Amniotic epithelial cell (primary cell): ENCODE measurements around the gene MACROD2.

Source experiments
- DNase-seq: peaks from one replicate; pipeline ENCODE4 v3.0.0-alpha.2; 2010; ENCODE audit warnings: low read depth

The MACROD2 gene

DNA sequence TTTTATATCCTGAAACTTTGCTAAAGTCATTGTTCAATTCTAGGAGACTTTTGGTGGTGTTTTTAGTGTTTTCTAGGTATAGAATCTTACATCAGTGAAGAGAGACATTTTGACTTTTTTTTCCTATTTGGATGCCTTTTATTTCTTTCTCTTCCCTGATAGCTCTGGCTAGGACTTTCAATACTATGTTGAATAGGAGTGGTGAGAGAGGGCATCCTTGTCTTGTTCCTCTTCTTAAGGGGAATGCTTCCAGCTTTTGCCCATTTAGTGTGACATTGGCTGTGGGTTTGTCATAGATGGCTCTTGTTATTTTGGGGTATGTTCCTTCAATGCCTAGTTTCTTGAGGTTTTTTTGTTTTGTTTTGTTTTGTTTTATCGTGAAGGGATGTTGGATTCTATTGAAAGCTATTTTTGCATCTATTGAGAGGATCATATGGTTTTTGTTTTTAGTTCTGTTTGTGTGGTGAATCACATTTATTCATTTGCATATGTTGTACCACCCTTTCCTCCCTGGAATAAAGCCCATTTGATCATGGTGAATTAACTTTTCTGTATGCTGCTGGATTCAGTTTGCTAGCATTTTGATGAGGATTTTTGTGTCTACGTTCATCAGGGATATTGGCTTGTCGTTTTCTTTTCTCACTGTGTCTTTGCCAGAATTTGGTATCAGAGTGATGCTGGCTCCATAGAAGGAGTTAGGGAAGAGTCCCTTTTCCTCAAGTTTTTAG lies 882.1 kb downstream of the MACROD2 start:
- DNase-seq: no peak

GRCh38 chr20:14878676-14879019 lies 883.3 kb downstream of the MACROD2 start:
- DNase-seq: no peak

- DNase-seq: peak; percentile 92
These were observed 883.8 kb downstream of the MACROD2 start for GRCh38 chr20:14879020-14879697.

- DNase-seq: no peak
These were observed 884.5 kb downstream of the MACROD2 start for GRCh38 chr20:14879839-14880238.

DNA sequence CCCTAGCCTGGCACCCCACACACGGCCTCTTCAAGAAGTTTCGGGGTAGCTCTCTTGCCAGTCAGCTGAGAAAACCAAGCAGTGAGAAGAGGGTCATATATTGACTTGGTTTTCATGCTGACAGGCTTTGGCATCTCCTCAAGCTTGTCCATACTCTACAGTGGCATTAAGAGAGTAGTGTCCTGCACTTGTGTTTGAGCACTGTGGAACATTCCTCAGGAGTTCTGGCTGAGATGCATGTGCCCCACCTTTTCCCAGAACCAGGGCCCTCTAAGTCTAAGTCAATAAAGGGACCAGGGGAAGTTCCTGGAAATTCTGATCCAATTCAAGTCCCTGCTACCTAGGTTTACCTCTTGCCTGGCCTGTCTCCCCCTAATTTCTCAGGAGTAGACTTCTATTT lies 886.2 kb downstream of the MACROD2 start:
- DNase-seq: no peak

GRCh38 chr20:14882157-14882556 lies 886.8 kb downstream of the MACROD2 start:
- no peak for DNase-seq

- no peak for DNase-seq
These were observed 887.5 kb downstream of the MACROD2 start for GRCh38 chr20:14882846-14883245.

GRCh38 chr20:14883324-14883723 lies 888.0 kb downstream of the MACROD2 start:
- DNase-seq: no peak

DNA sequence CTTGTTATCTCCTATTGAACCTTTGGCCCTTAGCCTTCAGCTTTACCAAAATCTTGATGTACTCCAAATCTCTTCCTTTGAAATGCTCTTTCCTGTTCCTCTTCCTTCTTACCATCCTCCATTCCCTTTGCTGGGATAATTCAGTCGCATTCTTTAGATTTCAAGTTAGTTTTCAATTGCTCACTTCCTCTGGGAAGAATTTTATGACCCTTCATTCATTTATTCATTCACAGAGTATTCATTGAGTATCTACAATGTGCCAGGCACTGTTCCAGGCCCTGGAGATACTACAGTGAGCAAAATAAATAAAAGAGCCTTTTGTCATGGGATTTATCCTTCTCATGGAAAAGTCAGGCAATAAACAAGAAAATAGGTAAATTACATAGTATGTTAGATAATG lies 890.3 kb downstream of the MACROD2 start:
- DNase-seq: no peak

DNA sequence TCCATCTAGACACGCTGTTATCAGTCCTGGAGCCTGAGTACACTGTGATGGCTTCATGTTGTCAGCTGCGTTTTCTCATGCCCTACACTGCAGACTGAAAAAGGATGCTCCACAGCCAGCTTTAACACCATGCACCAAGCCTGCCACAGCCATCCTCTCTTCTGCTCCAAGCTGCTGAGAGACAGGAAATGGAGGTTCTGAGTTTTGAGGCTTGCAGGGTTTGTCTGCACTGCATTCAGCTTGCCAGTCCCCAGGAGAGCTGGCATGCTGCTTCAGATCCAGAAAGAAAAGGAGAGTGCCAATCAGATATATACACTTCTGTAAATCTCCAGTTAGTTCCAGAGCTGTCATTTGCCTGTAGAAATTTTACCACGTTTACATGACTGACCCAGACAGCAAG lies 892.8 kb downstream of the MACROD2 start:
- no peak for DNase-seq

DNA sequence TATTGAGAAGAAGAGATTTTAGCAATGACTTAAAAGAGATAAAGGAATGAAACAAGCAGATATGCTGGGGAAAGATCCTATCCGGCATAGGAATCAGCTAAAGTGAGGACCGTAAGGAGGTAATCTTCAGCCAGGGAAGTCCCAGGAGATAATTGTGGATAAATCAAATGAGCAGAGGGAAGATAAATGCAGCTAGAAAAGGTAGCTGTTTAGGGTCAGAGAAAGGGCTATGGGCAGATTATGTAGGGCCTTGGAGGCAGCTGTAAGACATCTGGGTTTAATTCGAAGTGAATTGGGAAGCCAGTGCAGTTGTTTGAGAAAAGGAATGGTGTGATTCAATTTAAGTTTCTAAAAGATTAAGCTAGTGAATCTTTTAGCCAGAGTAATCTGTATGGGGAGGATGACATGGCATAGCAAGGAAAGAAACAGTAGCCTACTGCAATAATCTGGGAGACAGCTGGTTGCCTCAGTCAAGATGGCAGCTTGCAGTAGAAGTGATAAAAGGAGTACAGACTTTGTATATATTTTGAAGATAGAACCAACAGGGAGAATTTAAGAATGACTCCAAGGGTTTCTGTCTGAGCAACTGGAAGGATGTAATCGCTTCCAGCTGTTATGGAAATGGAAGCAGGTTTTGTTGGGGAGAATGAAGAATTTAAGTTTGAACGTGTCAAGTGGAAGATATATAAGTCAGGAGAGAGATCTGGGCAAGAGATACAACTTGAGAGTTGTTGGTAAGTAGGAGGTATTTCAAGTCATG lies 894.4 kb downstream of the MACROD2 start:
- DNase-seq: no peak

DNA sequence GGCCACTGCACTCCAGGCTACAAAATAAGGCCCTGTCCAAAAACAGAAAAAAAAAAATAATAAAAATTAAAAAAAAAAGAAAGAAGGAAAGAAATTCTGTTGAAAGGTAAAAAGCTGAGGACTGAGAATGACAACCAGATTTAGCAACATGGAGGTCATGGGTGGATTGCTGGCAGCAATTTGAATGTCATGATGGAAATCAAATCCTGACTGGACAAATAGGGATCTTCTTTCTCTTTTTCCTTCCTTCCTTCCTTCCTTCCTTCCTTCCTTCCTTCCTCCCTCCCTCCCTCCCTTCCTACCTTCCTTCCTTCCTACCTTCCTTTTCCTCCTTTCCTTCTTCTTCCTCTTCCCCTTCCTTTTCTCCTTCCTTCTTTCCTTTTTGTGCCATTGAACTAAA lies 895.4 kb downstream of the MACROD2 start:
- no peak for DNase-seq

DNA sequence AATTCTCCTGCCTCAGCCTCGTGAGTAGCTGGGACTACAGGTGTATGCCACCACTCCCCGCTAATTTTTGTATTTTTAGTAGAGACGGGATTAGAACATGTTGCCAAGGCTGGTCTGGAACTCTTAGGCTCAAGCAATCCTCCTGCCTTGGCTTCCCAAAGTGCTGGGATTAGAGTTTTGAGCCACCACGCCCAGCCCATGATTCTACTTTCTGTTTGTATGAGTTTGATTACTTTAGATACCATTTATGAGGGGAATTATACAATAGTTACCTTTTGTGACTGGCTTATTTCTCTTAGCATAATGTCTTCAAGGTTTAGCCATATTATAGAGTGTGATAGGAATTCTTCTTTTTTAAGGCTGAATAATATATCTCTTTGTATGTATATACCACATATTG lies 897.5 kb downstream of the MACROD2 start:
- DNase-seq: no peak

DNA sequence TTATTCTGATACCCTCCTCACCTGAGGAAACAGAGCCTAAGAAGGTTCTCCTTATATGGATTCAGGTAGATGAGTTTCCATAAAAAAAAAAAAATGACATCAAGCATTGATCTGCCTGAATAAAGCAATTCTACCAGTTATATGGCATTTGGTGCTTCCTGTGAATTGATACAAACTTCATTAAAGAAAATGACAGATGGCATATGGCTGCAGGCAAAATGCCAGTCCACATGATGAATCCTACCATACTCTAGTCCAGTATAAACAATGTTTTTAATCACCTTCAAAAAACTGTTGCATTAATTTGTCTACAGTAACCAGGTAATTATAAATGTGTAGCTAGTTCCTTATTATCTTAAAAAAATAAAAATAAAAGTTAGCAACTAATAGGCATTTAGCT lies 901.3 kb downstream of the MACROD2 start:
- no peak for DNase-seq

GRCh38 chr20:14897608-14898007 lies 902.3 kb downstream of the MACROD2 start:
- no peak for DNase-seq

DNA sequence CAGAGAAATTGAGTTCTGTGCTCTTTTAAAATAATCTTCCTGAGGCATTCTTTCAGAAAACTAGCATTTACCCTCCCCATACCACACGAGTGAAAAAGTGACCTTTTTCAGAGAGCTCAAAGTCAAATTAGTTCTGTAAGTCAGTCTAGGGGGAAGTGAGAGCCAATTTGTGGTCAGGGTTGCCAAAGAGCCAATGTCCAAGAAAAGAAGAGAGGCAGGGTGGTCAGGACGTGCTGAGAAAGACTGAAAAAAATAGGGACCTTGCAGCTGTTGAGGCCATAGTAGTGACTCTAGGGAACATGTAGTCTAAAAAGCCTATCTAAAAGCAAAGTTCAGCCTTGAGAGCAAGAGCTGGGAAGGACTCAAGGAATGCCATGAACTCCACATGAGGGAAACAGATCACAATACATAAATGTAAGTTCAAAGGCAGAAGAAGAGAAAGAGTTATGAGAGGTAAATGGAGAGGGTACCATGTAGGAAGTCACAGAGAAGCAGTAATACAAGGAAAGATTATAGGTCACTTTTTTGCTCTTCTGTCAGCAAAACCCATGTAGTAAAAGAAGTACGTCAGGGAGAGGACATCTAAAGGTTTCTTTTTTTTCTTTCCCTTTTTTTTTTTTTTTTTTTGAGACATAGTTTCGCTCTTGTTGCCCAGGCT lies 907.2 kb downstream of the MACROD2 start:
- DNase-seq: no peak

DNA sequence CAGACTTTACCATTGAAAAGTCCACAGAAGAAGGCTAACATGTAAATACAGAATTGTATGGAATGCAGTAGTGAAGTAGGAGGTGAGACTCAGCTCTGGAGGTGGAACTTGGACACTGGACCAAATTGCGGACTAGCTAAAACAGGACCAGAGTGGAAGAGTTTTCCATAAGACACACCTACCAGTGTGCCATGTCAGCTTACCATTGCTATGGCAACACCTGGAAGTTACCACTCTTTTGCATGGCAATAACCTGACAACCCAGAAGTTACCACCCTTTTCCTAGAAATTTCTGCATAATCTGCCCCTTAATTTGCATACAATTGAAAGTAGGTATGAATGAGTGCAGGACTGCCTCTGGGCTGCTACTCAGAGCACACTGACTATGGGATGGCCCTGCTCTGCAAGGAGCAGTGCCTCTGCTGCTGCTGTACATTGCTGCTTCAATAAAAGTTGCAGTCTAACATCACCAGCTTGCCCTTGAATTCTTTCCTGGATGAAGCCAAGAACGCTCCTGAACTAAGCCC lies 911.7 kb downstream of the MACROD2 start:
- no peak for DNase-seq

GRCh38 chr20:14910126-14910525 lies 914.8 kb downstream of the MACROD2 start:
- no peak for DNase-seq

DNA sequence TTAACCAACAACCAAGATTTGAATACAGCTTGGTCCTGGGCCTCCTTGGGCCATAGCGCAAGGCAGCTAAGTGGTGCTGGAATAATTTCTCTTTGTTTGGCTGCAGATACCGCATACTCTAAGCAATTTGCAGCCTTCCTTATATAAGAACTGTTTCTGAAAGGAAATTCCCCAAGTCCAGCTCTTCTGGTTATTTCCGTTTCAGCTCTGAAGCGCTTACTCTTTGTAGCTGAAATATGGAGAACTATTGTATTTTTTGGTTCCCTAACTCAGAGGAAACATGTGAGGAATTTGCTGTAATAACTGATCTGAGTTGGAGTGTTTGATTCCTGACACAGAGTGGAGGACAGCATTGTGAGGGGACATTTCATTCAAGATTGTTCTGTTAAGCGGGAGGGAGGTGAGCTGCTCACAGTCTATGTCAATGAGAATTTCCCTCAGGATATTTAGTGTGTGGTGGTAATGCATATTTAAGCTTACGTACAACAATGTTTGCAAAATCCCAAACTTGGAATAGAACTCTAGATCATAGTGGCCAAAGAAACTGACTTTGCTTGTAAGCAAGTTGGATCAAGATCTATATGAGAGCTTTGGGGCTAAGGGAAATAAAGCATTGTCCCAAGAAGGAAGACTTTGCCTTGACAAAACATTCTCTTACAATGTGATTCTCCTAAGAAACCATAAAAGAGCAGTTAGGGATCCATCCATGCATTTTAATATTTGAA lies 918.7 kb downstream of the MACROD2 start:
- DNase-seq: no peak

DNA sequence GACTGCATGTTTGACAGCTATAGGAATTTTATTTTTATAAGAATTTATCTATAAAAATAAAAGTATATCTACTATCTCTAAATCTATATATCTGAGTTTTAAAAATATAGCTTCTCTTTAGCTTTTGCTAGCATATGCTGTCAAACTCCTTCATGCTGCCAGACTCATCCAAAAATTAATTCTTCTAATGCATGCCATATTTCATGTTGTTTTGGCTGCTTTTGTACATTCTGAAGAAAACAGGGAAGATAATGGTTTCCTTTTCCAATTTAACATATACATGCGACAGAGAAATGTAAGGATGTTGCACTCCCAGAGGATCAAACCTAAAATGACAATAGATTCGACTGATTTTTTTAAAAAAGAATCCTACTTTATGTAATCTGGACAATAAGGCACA lies 919.3 kb downstream of the MACROD2 start:
- DNase-seq: no peak

DNA sequence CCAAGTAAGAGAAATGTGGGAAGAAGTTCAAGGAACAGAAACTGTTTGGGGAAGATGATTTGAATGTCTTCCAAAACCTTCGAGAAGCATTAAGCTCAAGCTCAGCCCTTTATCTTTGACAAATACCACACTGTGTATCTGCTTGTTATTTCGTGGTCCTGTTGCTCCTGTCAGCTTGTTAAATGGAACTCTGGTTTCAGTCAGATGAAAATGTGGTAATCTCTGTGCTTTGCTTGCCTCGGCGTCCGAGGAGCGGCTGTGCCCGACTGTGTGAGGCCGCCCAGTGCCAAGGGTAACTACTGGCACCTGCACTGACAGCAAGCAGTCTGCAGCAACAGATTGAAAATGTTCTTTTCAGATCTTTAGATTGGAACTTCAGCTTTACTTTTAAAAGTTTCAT lies 920.0 kb downstream of the MACROD2 start:
- DNase-seq: peak; percentile 89
